Trophoblast cell (in vitro differentiated cells and primary cell): ENCODE measurements around the gene CNOT1.

ENCODE experiments used
- DNase-seq, 2 donors: peaks; one replicate each; pipeline ENCODE4 v3.0.0-alpha.2; 2016
- H2AFZ ChIP-seq: 2 replicates; pipeline ENCODE4 v1.6.1; 2013; ENCODE audit warnings: low read length, moderate library complexity, mild to moderate bottlenecking; ENCODE audit not compliant: insufficient read depth, poor library complexity
- H2AK5ac ChIP-seq: 2 replicates; pipeline ENCODE4 v1.6.1; 2013; ENCODE audit warnings: mild to moderate bottlenecking, low read length
- H2BK120ac ChIP-seq: 2 replicates; pipeline ENCODE4 v1.6.1; 2013; ENCODE audit warnings: low read length, mild to moderate bottlenecking, moderate library complexity; ENCODE audit not compliant: insufficient read depth, poor library complexity
- H2BK12ac ChIP-seq: 2 replicates; pipeline ENCODE4 v1.6.1; 2013; ENCODE audit warnings: mild to moderate bottlenecking, low read length, moderate library complexity
- H2BK5ac ChIP-seq: 2 replicates; pipeline ENCODE4 v1.6.1; 2013; ENCODE audit warnings: low read length, low read depth, moderate library complexity, mild to moderate bottlenecking; ENCODE audit not compliant: poor library complexity
- H3K14ac ChIP-seq: 2 replicates; pipeline ENCODE4 v1.6.1; 2013; ENCODE audit warnings: mild to moderate bottlenecking, low read length
- H3K18ac ChIP-seq: 2 replicates; pipeline ENCODE4 v1.6.1; 2013; ENCODE audit warnings: mild to moderate bottlenecking, low read length
- H3K23ac ChIP-seq: 2 replicates; pipeline ENCODE4 v1.6.1; 2013; ENCODE audit warnings: low read length
- H3K27ac ChIP-seq: 2 replicates; pipeline ENCODE4 v1.5.1; 2013; ENCODE audit warnings: low read depth, mild to moderate bottlenecking, inconsistent platforms, low read length, moderate library complexity
- H3K27me3 ChIP-seq: 2 replicates; pipeline ENCODE4 v1.6.1; 2013; ENCODE audit warnings: inconsistent platforms, mild to moderate bottlenecking, low read length, moderate library complexity; ENCODE audit not compliant: insufficient read depth
- H3K36me3 ChIP-seq, 2 experiments: 1 replicate in 1 of 2; 2 replicates in 1 of 2; pipeline ENCODE4 v1.6.1; 2013; ENCODE audit warnings: low read length in 2 of 2, mild to moderate bottlenecking in 2 of 2, moderate library complexity in 1 of 2; ENCODE audit not compliant: insufficient read depth in 2 of 2, control insufficient read depth in 1 of 2
- H3K4ac ChIP-seq: 2 replicates; pipeline ENCODE4 v1.6.1; 2013; ENCODE audit warnings: low read depth, mild to moderate bottlenecking, low read length, moderate library complexity
- H3K4me1 ChIP-seq, 2 experiments: 1 replicate in 1 of 2; 2 replicates in 1 of 2; pipeline ENCODE4 v1.6.1; 2013; ENCODE audit warnings: low read length in 2 of 2, mild to moderate bottlenecking in 2 of 2, moderate library complexity in 1 of 2; ENCODE audit not compliant: insufficient read depth in 2 of 2, control insufficient read depth in 1 of 2
- H3K4me2 ChIP-seq: 2 replicates; pipeline ENCODE4 v1.6.1; 2013; ENCODE audit warnings: inconsistent platforms, mild to moderate bottlenecking, low read length, moderate library complexity
- H3K4me3 ChIP-seq: 2 replicates; pipeline ENCODE4 v1.5.1; 2013; ENCODE audit warnings: mild to moderate bottlenecking, low read depth, low read length, inconsistent platforms
- H3K79me1 ChIP-seq: one replicate; pipeline ENCODE4 v1.6.1; 2013; ENCODE audit warnings: low read length
- H3K79me2 ChIP-seq: 2 replicates; pipeline ENCODE4 v1.6.1; 2013; ENCODE audit warnings: low read length, mild to moderate bottlenecking; ENCODE audit not compliant: control insufficient read depth, insufficient read depth, poor library complexity
- H3K9ac ChIP-seq: 2 replicates; pipeline ENCODE4 v1.6.1; 2013; ENCODE audit warnings: mild to moderate bottlenecking, low read length
- H3K9me3 ChIP-seq: 2 replicates; pipeline ENCODE4 v1.6.1; 2013; ENCODE audit warnings: low read depth, mild to moderate bottlenecking, control low read depth, inconsistent platforms, low read length; ENCODE audit not compliant: insufficient read depth
- H4K12ac ChIP-seq: 2 replicates; pipeline ENCODE4 v1.6.1; 2013; ENCODE audit warnings: low read depth, mild to moderate bottlenecking, low read length, moderate library complexity
- H4K8ac ChIP-seq: 2 replicates; pipeline ENCODE4 v1.6.1; 2013; ENCODE audit warnings: low read depth, mild to moderate bottlenecking, low read length, moderate library complexity
- H4K91ac ChIP-seq: one replicate; pipeline ENCODE4 v1.6.1; 2013; ENCODE audit warnings: low read depth, mild to moderate bottlenecking, low read length, moderate library complexity
- WGBS: extraction: QIAGEN DNeasy Blood & Tissue Kit; methylation state at CpG from one replicate; pipeline ENCODE4 v1.1.7; 2013; ENCODE audit warnings: missing lambda C conversion rate; ENCODE audit not compliant: insufficient read length, insufficient coverage; ENCODE audit errors: extremely low coverage; 5-methylcytosine and 5-hydroxymethylcytosine counted together

CNOT1 gene

GRCh38 chr16:58536278-58536677 is 93.3 kb downstream of the CNOT1 start:
- Histone ChIP-seq H2BK120ac (no peak overlapping the region), H3K4me1 (no peaks in the 10 kb centered on the region), H4K8ac (no peak overlapping the region), H3K79me2 (no peaks in the 10 kb centered on the region), H2AFZ (no peak overlapping the region), H3K23ac (no peak overlapping the region), H3K36me3 (peaks cover 26 to 66% of the 10 kb centered on the region in 2 experiments), H3K79me1 (no peaks in the 10 kb centered on the region), H3K9ac (no peak overlapping the region), H3K9me3 (no peaks in the 10 kb centered on the region), H3K27me3 (no peaks in the 10 kb centered on the region), H3K18ac (no peak overlapping the region), H3K4me2 (no peak overlapping the region), H4K12ac (no peak overlapping the region), H4K91ac (no peak overlapping the region), H2BK12ac (no peak overlapping the region), H3K4me3 (no peak overlapping the region), H3K27ac (no peak overlapping the region), H3K14ac (no peak overlapping the region), H3K4ac (no peak overlapping the region), H2BK5ac (no peak overlapping the region), H2AK5ac (no peak overlapping the region)
- WGBS: no CpG with 5 or more reads among the region's 5 CpGs
- DNase-seq: no peak

GRCh38 chr16:58535100-58535499 is 94.5 kb downstream of the CNOT1 start:
- no CpG with 5 or more reads among the region's 3 CpGs for WGBS
- H3K4ac ChIP-seq: no peak overlapping the region
- no peak overlapping the region for H2AFZ ChIP-seq
- no peak overlapping the region for H3K4me2 ChIP-seq
- no peak for DNase-seq
- no peaks in the 10 kb centered on the region for H3K27me3 ChIP-seq
- no peak overlapping the region for H3K9ac ChIP-seq
- no peak overlapping the region for H2BK12ac ChIP-seq
- peaks cover 27 to 66% of the 10 kb centered on the region in 2 experiments for H3K36me3 ChIP-seq
- H2AK5ac ChIP-seq: no peak overlapping the region
- no peak overlapping the region for H2BK5ac ChIP-seq
- no peak overlapping the region for H2BK120ac ChIP-seq
- H4K12ac ChIP-seq: no peak overlapping the region
- no peak overlapping the region for H4K8ac ChIP-seq
- H3K4me3 ChIP-seq: no peak overlapping the region
- no peaks in the 10 kb centered on the region for H3K9me3 ChIP-seq
- H3K79me2 ChIP-seq: no peaks in the 10 kb centered on the region
- H4K91ac ChIP-seq: no peak overlapping the region
- H3K4me1 ChIP-seq: no peaks in the 10 kb centered on the region
- H3K18ac ChIP-seq: no peak overlapping the region
- no peak overlapping the region for H3K14ac ChIP-seq
- no peak overlapping the region for H3K27ac ChIP-seq
- no peak overlapping the region for H3K23ac ChIP-seq
- no peaks in the 10 kb centered on the region for H3K79me1 ChIP-seq

- Histone ChIP-seq H4K8ac (no peak overlapping the region), H3K4me2 (no peak overlapping the region), H3K4me3 (no peak overlapping the region), H2AFZ (no peak overlapping the region), H3K4me1 (no peaks in the 10 kb centered on the region), H3K36me3 (peaks cover 25 to 61% of the 10 kb centered on the region in 2 experiments), H3K79me2 (no peaks in the 10 kb centered on the region), H3K18ac (no peak overlapping the region), H2AK5ac (no peak overlapping the region), H3K27me3 (no peaks in the 10 kb centered on the region), H3K4ac (no peak overlapping the region), H3K14ac (no peak overlapping the region), H3K79me1 (no peaks in the 10 kb centered on the region), H3K23ac (no peak overlapping the region), H2BK12ac (no peak overlapping the region), H3K9me3 (no peaks in the 10 kb centered on the region), H2BK120ac (no peak overlapping the region), H4K12ac (no peak overlapping the region), H2BK5ac (no peak overlapping the region), H3K9ac (no peak overlapping the region), H4K91ac (no peak overlapping the region), H3K27ac (no peak overlapping the region)
- WGBS: no CpG with 5 or more reads among the region's 14 CpGs
- no peak for DNase-seq
These were observed 95.7 kb downstream of the CNOT1 start for GRCh38 chr16:58533751-58534470.

GRCh38 chr16:58532414-58532813 is 97.2 kb downstream of the CNOT1 start:
- H3K23ac ChIP-seq: no peak overlapping the region
- no CpG with 5 or more reads among the region's 3 CpGs for WGBS
- H3K27ac ChIP-seq: no peak overlapping the region
- H3K4me2 ChIP-seq: no peak overlapping the region
- no peak overlapping the region for H2BK5ac ChIP-seq
- no peak overlapping the region for H3K4me3 ChIP-seq
- no peak overlapping the region for H3K14ac ChIP-seq
- H3K79me1 ChIP-seq: no peaks in the 10 kb centered on the region
- H4K8ac ChIP-seq: no peak overlapping the region
- H4K12ac ChIP-seq: no peak overlapping the region
- no peak overlapping the region for H3K4ac ChIP-seq
- H2AK5ac ChIP-seq: no peak overlapping the region
- H3K27me3 ChIP-seq: no peaks in the 10 kb centered on the region
- no peak overlapping the region for H2AFZ ChIP-seq
- H4K91ac ChIP-seq: no peak overlapping the region
- no peaks in the 10 kb centered on the region for H3K9me3 ChIP-seq
- no peak overlapping the region for H2BK12ac ChIP-seq
- DNase-seq: no peak
- H3K36me3 ChIP-seq: peaks cover 26 to 58% of the 10 kb centered on the region in 2 experiments
- no peaks in the 10 kb centered on the region for H3K4me1 ChIP-seq
- H3K79me2 ChIP-seq: no peaks in the 10 kb centered on the region
- H2BK120ac ChIP-seq: no peak overlapping the region
- no peak overlapping the region for H3K18ac ChIP-seq
- H3K9ac ChIP-seq: no peak overlapping the region
